B cell (primary cell): ENCODE measurements around the gene TMED7. TPM values are rescaled to one million over a fixed set of nuclear protein-coding genes. Genes with fewer than 3 reads are reported as not detected.

Experiments used
- ATAC-seq: fragments of 200-7000 bp; cut with Tn5 transposase; one replicate; pipeline ENCODE4 v1.10.0; 2021; ENCODE audit warnings: low read depth, mild to moderate bottlenecking, moderate number of reproducible peaks, moderate library complexity
- CTCF ChIA-PET: fragments of 350-600 bp; sonication (Branson Sonifier 250); formaldehyde crosslinking; loops from one replicate; lab custom pipeline; 2021; ENCODE audit warnings: antibody characterized with exemption, inconsistent platforms; lab: Charles Lee
- POLR2A ChIA-PET: fragments of 350-600 bp; sonication (Branson Sonifier 250); formaldehyde crosslinking; loops from one replicate; lab custom pipeline; 2021; ENCODE audit warnings: antibody characterized with exemption; lab: Charles Lee
- DNase-seq: peaks from one replicate; pipeline ENCODE4 v3.0.0; 2013
- H2AFZ ChIP-seq: 2 replicates; pipeline ENCODE4 v1.6.1; 2012; ENCODE audit warnings: mild to moderate bottlenecking, low read depth, low read length; ENCODE audit not compliant: insufficient read depth, poor library complexity, severe bottlenecking
- H3K27ac ChIP-seq, 2 donors: 1 replicate in 1 of 2; 2 replicates in 1 of 2; pipeline ENCODE4 v1.5.1; 2012 to 2013; ENCODE audit warnings: low read length in 2 of 2, mild to moderate bottlenecking in 2 of 2, moderate library complexity in 1 of 2
- H3K27me3 ChIP-seq, 4 experiments: fragments of 200-600 bp in 1 of 4; sonication (generic) in 1 of 4; replicated peaks in 1 of 4; 1 replicate in 2 of 4; 2 replicates in 2 of 4; pipeline versions ENCODE4 v1.6.1 to v1.7.0; 2013 to 2016; ENCODE audit warnings: low read length in 3 of 4, mild to moderate bottlenecking in 2 of 4, mixed read lengths in 1 of 4, moderate library complexity in 1 of 4; ENCODE audit not compliant: insufficient read depth in 4 of 4, control insufficient read depth in 3 of 4; ENCODE audit errors: control extremely low read depth in 1 of 4
- H3K36me3 ChIP-seq, 2 experiments: replicated peaks in 1 of 2; 1 replicate in 1 of 2; 2 replicates in 1 of 2; pipeline versions ENCODE4 v1.6.1 to v1.7.1; 2013; ENCODE audit warnings: low read length in 1 of 2; ENCODE audit not compliant: insufficient read depth in 2 of 2, control insufficient read depth in 1 of 2; ENCODE audit errors: control extremely low read depth in 1 of 2, extremely low read depth in 1 of 2
- H3K4me1 ChIP-seq, 2 donors: fragments of 200-600 bp in 1 of 2; sonication (generic) in 1 of 2; 1 replicate in 1 of 2; 2 replicates in 1 of 2; pipeline versions ENCODE4 v1.5.1 to v1.6.1; 2013 to 2017; ENCODE audit warnings: low read length in 2 of 2; ENCODE audit not compliant: control insufficient read depth in 2 of 2, insufficient read depth in 2 of 2
- H3K4me2 ChIP-seq: replicated peaks from 2 replicates; pipeline ENCODE3; 2012; ENCODE audit warnings: mild to moderate bottlenecking, low read depth, low read length; ENCODE audit not compliant: poor library complexity, severe bottlenecking
- H3K4me3 ChIP-seq, 5 experiments: fragments of 200-600 bp in 1 of 5; sonication (generic) in 1 of 5; 1 replicate in 3 of 5; 2 replicates in 2 of 5; pipeline versions ENCODE4 v1.5.1 to v1.7.0; 2011 to 2016; ENCODE audit warnings: low read length in 4 of 5, mild to moderate bottlenecking in 4 of 5, low read depth in 2 of 5, control low read depth in 1 of 5, moderate library complexity in 1 of 5; ENCODE audit not compliant: insufficient read depth in 1 of 5; ENCODE audit errors: control extremely low read depth in 1 of 5, extremely low read depth in 1 of 5
- H3K79me2 ChIP-seq: fragments of 200-600 bp; sonication (generic); one replicate; pipeline ENCODE4 v1.6.0; 2016; ENCODE audit warnings: low read length; ENCODE audit not compliant: control insufficient read depth, insufficient read depth
- H3K9ac ChIP-seq: fragments of 200-600 bp; sonication (generic); 2 replicates; pipeline ENCODE4 v1.6.1; 2017; ENCODE audit warnings: mild to moderate bottlenecking, low read length, moderate library complexity
- H3K9me3 ChIP-seq, 3 donors: one replicate each; pipeline versions ENCODE4 v1.6.1 to v1.7.1; 2013; ENCODE audit warnings: low read length in 2 of 3; ENCODE audit not compliant: control insufficient read depth in 2 of 3, insufficient read depth in 1 of 3; ENCODE audit errors: control extremely low read depth in 1 of 3
- H4K20me1 ChIP-seq: 2 replicates; pipeline ENCODE4 v1.6.0; 2012; ENCODE audit warnings: mild to moderate bottlenecking, low read length; ENCODE audit not compliant: insufficient read depth, control insufficient read depth, poor library complexity, severe bottlenecking
- H3K27ac Mint-ChIP-seq: one replicate; pipeline ENCODE4 v1.8.0; 2021; ENCODE audit warnings: mixed read lengths
- H3K27me3 Mint-ChIP-seq: one replicate; pipeline ENCODE4 v1.8.0; 2021; ENCODE audit warnings: mixed read lengths
- H3K4me1 Mint-ChIP-seq: one replicate; pipeline ENCODE4 v1.8.0; 2021; ENCODE audit warnings: mixed read lengths
- H3K4me3 Mint-ChIP-seq: one replicate; pipeline ENCODE4 v1.8.0; 2021; ENCODE audit warnings: mixed read lengths
- H3K9me3 Mint-ChIP-seq: one replicate; pipeline ENCODE4 v1.8.0; 2022; ENCODE audit warnings: mixed read lengths; ENCODE audit not compliant: insufficient read depth
- EZH2 ChIP-seq: IDR thresholded peaks from 2 replicates; pipeline ENCODE4 v1.6.1; 2012; ENCODE audit warnings: borderline replicate concordance, low read depth, mild to moderate bottlenecking, moderate library complexity, low read length; ENCODE audit not compliant: insufficient read depth, poor library complexity, severe bottlenecking
- WGBS: methylation state at CpG from one replicate; pipeline ENCODE4 v1.1.5; 2013; ENCODE audit warnings: missing lambda C conversion rate; ENCODE audit not compliant: insufficient coverage; 5-methylcytosine and 5-hydroxymethylcytosine counted together
- intact Hi-C: fragments of 100-400 bp; cut with micrococcal nuclease; formaldehyde crosslinking; loops from one replicate; pipeline ENCODE4 v1.10.0; 2022
- polyA plus RNA-seq: library from polyadenylated mRNA; depleted of rRNA; stranded (reverse); fragments of >200 nt; gene quantifications from 2 replicates; pipeline ENCODE4 v1.2.3, GENCODE V29; 2012
- total RNA-seq, 2 donors: library from RNA; stranded (reverse); fragments of 120-200 nt in 1 of 2; gene quantifications; 1 replicate in 1 of 2; 2 replicates in 1 of 2; pipeline versions ENCODE4 v1.2.3 to v1.2.4, GENCODE V29; 2013 to 2022
- TF ChIP-seq, protein P1 (sequence below): fragments of 200-600 bp; IDR thresholded peaks from one replicate; pipeline ENCODE4 v1.8.0; 2022; ENCODE audit warnings: antibody characterized with exemption, mild to moderate bottlenecking

Gene TMED7
- total and polyA plus RNA-seq, 2 donors (not counting 1 experiment from before 2014, with no cell fraction given), result 17.3 to 40.4 TPM

- ChIA-PET POLR2A (no interaction called here), CTCF (no interaction called here)
- no CpG with 5 or more reads among the region's 2 CpGs for WGBS
- Histone ChIP-seq H3K36me3 (no peaks in the 10 kb centered on the region), H3K4me3 (no peak overlapping the region), H3K4me2 (no peak overlapping the region), H3K27me3 (peaks cover 0 to 5% (median 2%) of the 10 kb centered on the region in 4 experiments), H3K4me1 (no peaks in the 10 kb centered on the region), H4K20me1 (no peaks in the 10 kb centered on the region), H2AFZ (no peak overlapping the region), H3K27ac (no peak overlapping the region), H3K9ac (no peak overlapping the region), H3K79me2 (no peaks in the 10 kb centered on the region), H3K9me3 (no peaks in the 10 kb centered on the region)
- DNase-seq (no peak), ATAC-seq (no peak)
- H3K27ac Mint-ChIP-seq, result no peak overlapping the region
- TF ChIP-seq EZH2, result no peak
- TF ChIP-seq, protein P1, sequence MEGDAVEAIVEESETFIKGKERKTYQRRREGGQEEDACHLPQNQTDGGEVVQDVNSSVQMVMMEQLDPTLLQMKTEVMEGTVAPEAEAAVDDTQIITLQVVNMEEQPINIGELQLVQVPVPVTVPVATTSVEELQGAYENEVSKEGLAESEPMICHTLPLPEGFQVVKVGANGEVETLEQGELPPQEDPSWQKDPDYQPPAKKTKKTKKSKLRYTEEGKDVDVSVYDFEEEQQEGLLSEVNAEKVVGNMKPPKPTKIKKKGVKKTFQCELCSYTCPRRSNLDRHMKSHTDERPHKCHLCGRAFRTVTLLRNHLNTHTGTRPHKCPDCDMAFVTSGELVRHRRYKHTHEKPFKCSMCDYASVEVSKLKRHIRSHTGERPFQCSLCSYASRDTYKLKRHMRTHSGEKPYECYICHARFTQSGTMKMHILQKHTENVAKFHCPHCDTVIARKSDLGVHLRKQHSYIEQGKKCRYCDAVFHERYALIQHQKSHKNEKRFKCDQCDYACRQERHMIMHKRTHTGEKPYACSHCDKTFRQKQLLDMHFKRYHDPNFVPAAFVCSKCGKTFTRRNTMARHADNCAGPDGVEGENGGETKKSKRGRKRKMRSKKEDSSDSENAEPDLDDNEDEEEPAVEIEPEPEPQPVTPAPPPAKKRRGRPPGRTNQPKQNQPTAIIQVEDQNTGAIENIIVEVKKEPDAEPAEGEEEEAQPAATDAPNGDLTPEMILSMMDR, result no peak
- no peak overlapping the region for H3K4me3 Mint-ChIP-seq
- peaks cover 4% of the 10 kb centered on the region for H3K9me3 Mint-ChIP-seq
- no peaks in the 10 kb centered on the region for H3K4me1 Mint-ChIP-seq
- H3K27me3 Mint-ChIP-seq, result peaks cover 17% of the 10 kb centered on the region
- intact Hi-C loops, result no loop called here
Measured at GRCh38 chr5:115657125-115657880, 31.5 kb upstream of the TMED7 start.

GRCh38 chr5:115656404-115656803, 30.6 kb upstream of the TMED7 start:
- peaks cover 0 to 5% (median 2%) of the 10 kb centered on the region in 4 experiments for H3K27me3 ChIP-seq
- Mint-ChIP-seq H3K27me3 (peaks cover 15% of the 10 kb centered on the region), H3K4me1 (no peaks in the 10 kb centered on the region), H3K9me3 (peaks cover 4% of the 10 kb centered on the region), H3K27ac (no peak overlapping the region), H3K4me3 (no peak overlapping the region)
- no peak overlapping the region for H2AFZ ChIP-seq
- H3K9ac ChIP-seq, result no peak overlapping the region
- ATAC-seq (no peak), DNase-seq (no peak)
- 100% methylated on average over 1 of the region's 1 CpG for WGBS
- no peaks in the 10 kb centered on the region for H3K9me3 ChIP-seq
- H3K36me3 ChIP-seq, result no peaks in the 10 kb centered on the region
- H3K27ac ChIP-seq, result no peak overlapping the region
- no peak overlapping the region for H3K4me2 ChIP-seq
- intact Hi-C loops, result no loop called here
- TF ChIP-seq, protein P1, result no peak
- no peak for TF ChIP-seq EZH2
- no peaks in the 10 kb centered on the region for H3K79me2 ChIP-seq
- POLR2A ChIA-PET, result no interaction called here
- no peaks in the 10 kb centered on the region for H4K20me1 ChIP-seq
- H3K4me3 ChIP-seq, result no peak overlapping the region
- CTCF ChIA-PET, result no interaction called here
- H3K4me1 ChIP-seq, result no peaks in the 10 kb centered on the region
